NCI-H2171 (cell line): ENCODE data around the gene CDHR3.

ENCODE experiments used
- DNase-seq: peaks from one replicate; lab custom pipeline; 2025; lab: John Stamatoyannopoulos, UW

CDHR3 gene

DNA sequence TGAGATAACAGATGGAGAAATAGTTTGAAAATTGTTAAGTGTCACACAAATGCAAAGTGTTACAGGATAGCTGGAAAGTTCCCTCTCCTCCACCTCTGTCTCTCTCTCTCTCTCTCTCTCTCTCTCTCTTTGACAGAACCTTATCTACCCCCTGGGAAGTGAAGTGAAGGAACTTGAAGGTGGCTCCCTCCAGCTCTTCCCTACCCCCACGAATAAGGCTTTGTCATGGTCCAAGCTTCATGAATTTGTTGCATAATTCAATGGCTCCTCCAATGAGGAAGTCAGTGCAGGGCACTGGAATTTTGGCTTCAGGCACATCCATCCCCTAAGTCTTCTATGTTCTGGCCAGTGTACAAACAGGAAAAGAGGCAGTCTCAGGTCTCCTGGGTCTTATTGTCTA, 66.4 kb downstream of the CDHR3 start:
- no peak for DNase-seq

DNA sequence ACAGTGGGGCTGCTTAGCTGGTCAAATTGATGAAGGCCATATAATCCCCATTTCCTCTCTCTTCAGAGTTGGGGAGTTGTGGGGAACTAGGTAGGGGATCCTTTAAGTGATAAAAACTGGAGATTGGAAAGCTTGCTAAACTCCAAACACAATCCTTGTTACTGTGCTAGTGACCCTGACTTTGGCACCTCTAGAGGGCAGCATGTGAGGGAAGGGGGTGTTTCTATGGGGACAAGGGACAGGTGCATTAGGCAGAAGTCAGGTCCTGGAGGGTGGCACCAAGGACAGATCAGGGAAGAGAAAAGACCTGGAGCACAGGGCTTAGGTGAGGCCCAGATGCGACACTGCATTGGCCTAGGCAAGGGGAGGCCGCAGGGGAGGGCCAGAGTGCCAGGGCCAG, 66.9 kb downstream of the CDHR3 start:
- DNase-seq = no peak

DNA sequence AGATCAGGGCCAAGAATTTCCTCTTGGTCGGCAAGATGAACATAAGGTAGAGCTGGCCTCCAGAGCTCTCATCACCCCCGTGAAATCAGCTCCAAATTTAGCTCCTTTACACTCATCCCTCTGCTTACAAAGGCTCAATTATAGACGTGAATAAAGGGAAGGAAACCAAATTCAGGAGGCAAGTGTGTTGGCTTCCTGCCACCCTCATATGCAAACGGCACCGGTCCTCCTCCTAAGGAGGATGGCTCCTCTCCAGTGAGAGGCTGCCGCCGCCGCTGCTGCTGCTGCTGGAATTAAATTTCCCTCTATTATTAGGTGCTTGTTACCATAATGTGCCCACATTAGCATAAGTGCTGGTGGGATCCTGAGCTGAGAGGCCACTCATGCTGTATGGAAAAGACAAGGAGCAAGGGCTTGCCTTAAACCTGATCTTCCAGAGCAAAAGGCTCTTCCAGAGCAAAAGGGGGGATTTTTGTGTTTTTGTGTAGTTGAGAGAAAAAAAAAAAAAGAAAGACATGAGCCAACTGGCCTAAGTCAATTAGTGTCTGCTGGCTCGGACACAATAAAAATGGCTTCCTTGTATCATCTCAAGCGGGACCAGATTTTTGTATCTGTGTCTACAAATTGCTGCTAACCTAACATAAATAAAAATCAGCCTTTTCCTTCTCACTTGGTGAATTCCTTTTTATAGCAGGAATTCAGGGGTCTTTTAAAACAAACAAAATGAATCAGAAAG, 68.4 kb downstream of the CDHR3 start:
- DNase-seq = peak; percentile 75

DNA sequence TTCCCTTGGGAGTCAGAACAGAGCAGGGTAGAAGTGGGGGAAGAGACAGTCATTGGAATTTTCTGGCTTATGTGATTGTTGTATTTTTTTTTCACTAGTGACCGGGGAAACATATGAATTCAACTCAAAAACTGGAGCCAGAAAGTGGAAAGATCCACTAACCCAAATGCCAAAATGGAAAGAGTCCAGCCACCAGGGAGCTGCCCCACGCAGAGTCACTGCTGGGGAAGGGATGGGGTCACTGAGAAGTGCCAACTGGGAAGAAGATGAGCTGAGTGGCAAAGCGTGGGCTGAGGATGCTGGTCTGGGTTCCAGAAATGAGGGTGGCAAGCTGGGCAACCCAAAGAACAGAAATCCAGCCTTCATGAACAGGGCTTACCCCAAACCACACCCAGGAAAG, 69.2 kb downstream of the CDHR3 start:
- DNase-seq = no peak

DNA sequence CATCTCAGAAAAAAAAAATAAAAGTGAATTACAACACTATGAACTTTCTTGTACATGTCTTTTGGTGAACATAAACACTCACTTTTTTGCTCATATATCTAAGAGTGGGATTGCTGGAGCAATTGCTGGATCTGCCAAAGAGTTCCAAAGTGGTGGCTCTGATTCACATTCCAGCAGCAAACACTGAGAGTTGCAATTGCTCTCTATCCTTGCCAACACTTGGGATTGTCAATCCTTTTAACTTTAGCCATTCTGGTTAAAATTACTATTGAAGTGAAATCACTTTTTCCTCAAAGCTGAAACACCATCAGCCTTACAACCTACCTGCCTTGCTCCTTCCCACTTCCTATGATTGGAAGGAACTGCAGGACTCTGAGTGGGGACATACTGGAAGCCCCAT, 70.7 kb downstream of the CDHR3 start:
- DNase-seq = no peak

DNA sequence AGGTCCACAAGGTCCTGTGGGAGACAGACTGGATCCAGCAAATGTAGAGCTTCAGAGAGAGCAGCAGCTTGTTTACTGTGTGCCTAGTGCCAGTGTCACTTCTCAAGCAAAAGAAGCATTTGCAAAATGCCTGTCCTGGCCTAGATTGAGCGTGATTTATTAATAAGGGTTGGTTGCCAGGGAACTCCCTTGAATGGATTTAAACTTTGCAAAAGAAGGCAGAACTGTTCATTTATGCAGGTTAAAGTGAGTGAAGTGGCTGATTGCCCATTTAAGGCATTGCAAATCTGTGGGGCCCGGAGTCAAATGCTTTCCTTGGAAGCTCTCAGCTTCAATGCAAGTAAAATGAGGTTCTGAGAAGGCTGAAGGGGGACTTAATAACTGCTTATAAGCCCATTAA, 71.3 kb downstream of the CDHR3 start:
- no peak for DNase-seq

DNA sequence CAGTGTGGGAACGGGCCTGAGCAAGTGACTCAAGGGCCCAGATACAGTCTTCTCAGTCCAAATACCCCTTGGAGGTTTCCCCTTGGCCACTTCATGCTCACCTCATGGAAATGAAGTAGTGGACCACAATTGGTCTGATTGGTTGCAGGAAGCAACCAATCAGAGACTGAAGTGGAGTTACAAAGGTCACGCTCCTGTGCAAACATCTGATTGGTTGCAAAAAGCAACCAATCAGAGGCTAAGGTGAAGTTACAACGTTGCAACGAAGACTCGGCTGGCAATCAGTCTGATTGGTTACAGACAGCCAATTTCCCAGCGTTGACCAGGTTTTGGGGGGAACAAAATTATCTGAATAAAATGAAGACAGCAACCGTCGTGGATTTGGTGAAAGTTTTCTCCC, 72.5 kb downstream of the CDHR3 start:
- no peak for DNase-seq

DNA sequence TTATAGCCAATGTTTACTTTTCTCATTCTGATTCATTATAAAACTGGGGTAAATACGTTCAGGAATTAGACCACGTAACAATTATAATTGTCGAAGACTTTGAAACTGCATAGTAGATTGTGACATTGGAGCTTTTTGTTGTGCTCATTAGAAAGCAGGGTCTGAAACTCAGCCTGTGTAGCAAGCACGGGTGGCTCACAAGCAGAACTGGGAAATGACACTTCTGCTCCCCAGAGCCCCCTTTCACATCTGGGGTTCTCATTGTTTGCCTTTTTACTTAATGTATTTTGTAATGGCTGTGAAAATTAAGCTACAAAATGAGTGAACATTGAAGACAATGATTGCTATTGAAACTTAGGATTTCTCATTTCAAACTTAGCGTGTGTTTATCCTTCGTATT, 72.9 kb downstream of the CDHR3 start:
- no peak for DNase-seq

DNA sequence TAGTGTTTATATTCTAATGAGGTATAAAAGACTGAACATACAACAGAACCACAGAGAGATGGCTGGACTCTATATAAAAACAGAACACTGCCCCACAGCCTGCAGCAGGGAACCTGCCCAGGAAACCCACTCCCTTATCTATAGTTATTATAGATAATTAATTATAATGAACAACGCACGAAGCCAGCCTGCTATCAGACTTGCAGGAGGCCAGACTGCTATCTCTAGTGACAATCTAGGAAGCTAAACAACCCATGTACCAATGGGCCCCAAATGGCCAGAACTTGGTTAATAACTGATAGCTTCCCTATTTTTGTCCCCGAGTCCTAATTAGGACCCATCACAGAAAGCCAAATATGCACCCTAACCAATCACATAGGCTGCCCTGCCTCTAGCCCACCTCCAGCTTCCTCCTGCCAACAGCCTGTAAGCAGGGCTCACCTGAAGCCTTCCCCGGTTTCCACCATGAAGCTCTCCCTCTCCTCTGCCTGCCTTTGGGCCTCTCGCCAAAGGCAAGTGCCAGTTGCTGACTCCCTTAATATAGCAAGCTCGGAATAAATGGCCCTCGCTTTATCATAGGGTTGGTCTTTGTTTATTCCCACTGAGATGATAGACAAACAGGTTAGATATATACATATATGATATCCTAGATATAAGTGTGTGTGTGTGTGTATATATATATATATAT, 74.6 kb downstream of the CDHR3 start:
- DNase-seq = no peak

DNA sequence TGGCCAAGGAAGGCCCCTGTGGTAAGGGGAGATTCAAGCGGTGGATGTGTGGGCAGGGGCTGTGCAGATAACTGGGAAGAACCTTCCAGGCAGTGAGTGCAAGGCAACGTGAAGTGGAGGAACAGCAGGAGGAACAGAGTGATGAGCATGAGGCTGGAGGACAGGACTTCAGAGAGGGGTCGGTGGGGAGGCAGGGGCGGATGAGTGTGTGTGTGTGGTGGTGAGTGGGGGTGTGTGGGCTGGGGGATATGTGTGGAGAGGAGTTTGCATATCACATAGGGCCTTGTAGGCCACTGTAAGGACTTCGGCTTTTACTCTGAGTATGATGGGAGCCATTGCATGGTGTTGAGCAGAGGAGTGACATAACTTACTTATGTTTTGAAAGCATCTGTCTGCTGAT, 75.2 kb downstream of the CDHR3 start:
- no peak for DNase-seq

DNA sequence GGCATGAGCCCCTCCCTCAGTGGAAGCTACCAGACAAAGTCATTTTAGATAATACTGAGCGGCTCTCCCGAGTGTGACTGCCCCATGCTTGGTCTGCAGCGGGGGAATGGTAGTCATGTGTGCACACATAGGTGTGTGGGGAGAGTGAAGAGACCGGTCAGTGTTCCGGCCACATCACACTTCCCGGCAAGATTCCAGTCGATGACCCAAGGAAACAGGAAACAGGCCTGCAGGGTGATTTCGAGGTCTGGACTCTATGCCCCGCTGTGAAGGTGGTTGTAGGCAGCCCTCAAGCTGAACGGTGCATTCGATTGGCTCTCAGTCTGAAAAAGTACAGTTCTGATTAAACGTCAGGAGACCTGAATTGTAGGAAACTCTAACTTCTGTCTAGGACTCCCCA, 75.9 kb downstream of the CDHR3 start:
- DNase-seq = no peak

DNA sequence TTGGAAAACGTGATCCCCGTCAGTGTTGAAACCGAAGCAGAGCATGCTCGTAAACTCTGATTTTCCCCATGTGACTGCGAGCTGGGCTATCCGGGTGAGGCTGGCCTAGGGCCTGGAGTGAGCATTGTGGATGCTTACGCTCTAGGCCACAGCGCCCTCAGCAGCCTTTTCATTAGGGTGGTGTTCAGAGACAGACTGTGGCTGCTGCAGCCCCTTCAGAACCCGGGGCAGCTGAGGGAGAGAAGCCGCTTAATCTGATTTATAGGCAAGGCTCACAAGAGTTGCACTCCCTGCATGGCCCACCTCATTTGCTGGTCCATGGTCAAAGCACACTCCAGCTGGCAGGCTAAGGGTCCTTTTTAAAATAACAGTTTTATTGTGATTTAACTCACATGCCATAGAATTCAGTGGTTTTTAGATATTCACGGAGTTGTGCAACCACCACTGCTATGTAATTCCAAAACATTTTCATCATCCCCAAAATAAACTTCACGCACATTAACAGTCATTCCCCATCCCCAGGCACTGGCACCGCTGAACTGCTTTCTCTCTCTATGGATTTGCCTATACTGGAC, 76.5 kb downstream of the CDHR3 start:
- no peak for DNase-seq

DNA sequence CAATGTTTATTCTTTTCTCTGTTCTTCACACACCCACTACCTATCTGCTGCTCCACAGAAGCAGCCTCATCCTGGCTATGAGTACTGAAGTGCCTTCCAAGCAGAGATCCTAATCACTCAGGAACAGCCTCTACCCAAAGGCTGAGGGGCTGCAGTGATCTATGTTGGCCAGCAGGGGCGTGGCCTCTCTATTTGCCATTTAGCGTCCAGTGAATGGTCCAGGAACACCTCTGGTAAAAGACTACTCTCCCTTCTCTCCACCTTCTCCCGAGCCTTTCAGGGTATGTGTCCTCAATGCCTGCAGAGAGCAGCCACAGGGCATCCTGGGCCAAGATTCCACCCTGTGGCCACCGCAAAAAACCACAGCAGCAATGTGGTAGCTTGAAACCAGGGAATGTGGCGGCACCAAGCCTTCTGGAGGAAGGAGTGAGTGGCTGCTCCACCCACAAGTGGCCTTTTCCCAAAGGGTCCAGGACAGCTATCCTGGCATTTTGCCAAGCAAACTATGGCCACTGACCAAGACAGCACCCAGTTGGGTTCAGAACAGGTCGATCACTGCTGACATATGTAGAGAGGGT, 78.2 kb downstream of the CDHR3 start:
- DNase-seq = no peak

DNA sequence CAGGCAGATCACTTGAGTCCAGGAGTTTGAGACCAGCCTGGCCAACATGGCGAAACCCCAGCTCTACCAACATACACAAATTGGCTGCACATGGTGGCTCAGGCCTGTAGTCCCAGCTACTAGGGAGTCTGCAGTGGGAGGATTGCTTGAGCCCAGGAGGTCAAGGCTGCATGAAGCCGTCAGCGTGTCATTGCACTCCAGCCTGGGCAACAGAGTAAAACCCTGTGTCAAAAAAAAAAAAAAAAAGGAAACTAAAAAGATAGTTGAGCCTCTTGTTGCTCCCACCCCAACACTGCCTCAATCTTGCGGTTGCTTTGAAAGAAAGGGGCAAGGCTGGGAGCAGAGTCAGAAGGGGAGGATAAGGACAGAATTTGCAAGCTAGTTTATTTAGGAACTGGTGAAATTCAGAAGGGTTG, 79.1 kb downstream of the CDHR3 start:
- DNase-seq = no peak

DNA sequence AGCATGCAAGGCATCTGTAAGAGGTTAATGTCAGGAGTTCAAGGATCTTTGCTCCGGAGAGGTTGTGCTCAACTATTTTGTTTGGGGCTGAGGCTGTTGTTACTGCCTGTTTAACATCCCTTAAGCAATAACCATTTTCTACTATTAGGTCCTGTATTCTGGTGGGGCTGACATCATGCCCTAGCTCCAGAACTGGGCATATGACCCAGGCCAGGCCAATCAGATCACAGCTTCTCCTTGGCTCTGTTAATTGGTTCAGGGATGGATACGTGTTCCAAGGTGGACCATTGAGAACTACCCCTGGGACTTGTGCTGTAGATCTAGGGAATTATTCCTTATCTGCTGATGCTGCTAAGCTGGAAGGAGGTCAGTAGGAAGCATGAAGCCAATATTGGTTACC, 82.1 kb downstream of the CDHR3 start:
- no peak for DNase-seq

DNA sequence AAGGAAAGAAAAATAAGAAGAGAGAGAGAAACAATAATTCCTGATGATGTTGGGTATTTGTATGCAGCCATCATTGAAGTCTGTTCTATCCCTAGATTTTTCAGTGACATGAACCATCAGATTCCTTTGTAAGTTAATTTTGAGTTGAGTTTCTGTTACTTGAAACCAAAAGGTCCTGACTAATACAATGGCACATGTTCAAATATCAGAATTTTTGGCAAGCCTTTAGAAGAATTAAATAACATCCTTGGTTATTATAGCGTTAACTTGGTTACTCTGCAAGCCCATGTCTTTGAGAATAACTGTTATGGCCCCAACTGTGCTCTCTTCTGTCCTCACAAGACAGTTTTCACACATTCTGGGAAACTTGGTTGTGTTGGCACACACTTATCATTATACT, 82.5 kb downstream of the CDHR3 start:
- no peak for DNase-seq

DNA sequence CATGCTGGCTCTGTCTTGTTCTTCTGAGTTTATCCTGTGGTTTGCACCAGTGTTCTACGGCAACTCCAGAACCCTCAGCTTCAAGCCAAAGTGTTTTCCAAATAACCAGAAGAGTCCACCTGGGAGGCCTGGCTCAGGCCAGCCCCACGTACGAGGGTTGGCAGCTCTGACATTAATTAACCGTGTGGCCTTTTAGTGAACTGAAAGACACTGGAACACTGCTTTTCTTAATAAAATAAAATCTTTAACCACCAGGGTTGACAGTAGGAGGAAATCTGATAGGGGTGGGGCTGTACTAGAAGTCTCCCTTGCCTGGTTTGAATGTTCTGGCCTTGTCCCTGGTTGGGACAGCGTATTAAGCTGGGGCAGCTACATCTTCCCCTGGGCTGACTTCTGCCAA, 84.1 kb downstream of the CDHR3 start:
- DNase-seq = no peak

DNA sequence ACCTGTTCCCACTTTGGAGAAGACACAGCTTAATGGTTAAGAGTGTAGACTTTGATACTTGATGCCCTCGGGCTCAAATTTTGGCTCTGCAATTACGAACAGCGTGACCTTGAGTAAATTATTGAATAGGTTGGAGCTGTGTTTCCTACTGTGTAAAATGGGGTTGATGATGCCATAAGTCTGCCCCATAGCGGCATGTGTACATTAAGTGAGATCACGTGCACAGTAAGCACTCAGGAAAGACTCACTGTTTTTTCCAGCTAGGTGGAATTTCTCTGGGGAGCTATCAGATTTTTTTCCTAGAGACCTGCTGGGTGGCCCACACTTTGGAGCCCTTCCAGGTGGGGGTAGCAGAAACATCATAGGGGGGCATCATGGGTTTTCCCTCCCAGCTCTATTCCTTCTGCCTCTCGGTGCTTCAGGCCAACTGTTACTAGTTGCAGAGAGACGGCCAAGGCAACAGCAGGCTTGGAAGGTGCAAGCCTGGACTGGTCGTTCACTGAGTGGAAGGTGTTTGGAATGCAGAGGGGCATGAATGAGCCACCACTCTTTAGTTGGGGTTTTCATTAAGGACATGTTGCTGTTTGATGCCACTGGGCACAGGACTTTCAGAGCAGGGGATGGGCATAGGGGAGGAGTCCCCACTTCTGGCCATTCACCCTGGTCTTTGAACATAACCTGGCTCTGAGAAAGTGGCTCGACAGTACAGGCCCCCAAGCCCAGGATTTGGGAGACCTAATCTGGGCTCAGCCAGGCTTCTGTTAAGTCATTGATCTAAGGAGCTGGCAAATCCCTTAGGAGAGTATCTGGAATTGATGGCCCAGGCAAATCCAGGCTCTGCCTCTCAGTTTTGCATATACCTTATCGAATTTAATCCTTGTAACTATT, 85.0 kb downstream of the CDHR3 start:
- DNase-seq = peak; percentile 97

DNA sequence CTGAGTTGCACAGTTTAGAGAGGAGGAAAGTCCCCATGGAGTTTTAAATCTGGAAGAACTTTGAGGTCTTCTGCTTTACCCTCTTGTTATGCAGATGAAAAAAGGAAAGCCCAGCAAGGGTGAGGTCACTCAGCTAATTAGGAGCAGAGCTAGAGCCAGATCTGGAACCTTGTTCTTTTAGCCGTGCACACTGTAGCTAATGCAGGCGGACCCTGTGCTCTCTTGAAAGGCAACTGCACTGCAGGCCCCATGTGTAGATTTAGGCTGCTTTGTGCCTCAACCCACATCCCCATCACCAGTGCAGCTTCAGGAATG, 85.6 kb downstream of the CDHR3 start:
- no peak for DNase-seq

DNA sequence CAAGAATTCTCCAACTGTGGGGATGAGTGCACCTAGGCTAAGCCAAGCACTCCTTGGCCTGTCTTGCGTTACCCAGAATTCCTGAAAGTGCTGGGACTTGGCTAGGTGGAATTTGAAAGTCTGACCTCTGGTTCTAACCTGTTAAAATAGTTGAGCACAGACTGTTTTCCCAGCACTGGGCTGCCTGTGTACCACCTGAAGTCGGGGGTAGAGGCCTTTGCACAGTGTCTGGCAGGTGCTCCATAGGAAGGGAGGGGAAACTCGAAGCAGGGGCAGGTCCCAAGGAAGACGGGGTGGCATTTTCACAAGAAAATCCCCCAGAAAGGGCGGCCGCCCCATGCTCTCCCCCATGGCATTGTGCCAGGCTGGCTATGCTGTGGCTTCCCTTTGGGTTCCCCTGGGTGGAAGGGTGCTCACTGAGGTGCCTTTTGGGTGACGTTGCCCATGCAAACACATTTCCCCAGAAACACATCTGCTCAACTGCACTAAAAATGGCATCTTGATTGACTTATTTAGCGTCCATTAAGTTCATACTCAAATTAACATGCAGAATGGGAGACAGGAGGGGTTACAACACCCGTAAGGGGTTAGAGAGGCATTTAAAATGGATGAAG, 86.2 kb downstream of the CDHR3 start:
- no peak for DNase-seq

DNA sequence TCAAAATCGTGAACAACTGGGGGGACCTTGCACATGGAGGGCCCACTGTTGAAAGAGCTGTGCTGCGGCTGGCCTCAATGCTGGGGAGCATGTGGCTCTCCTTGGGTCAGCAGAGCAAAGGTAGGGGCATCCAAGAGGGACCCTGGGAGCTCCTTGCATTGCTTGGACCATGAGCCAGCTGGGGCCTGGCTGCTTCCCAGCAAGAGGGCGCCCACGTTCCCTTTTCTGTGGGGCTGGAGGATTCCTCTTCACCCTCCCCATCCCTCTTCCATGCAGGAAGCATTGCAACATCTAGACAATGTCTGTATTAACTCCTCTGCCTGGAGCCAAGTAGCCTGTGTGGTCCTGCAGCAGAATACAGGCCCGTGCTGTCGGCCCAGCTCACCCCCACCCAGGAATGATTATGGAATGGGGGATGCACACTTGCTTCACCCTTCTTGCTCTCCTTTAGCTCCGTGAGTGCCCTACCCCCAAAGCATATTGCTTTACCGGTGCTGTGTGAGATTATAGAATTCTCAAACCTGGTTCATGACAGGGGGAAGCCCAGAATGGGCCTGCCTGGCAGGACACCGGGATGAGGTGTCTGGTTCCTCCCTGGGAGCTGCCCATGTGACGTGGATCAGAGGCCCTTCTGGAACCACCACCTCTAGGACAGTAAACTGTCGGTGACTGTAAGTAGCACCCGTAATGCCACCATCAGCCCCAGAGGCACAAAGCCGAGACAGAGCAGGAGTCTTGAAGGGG, 87.1 kb downstream of the CDHR3 start:
- DNase-seq = no peak
